ENCODE measurements around the gene NRG2. TPM values are rescaled to one million over a fixed set of nuclear protein-coding genes. Genes with fewer than 3 reads are reported as not detected.

Gene NRG2
- total RNA-seq, 4 donors from 2014 or later, result 2.5 to 21.2 (median 4.5) TPM; not detected in 1

DNA sequence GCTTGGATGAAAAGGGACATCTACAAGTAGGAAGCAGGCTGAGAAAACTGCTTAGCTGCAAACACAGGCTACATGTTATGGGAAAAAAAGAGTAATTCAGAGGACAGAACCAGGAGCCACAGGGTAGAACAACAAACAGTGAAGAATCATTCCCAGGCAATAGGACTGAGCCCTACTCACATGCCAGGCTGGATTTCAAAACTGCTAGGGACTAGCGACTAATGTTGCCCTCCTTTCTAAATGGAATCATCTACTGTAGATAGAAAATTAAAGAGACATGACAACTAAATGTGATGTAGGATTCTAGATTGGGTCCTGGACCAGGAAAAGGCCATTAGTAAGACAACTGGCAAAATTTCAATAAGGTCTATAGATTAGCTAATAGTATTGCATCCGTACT lies 15.3 kb downstream of the NRG2 start:
- intact Hi-C loops (cut with DNase I; ENCODE audit: low total_unique reads), result no loop called here
- no peak for TF ChIP-seq POLR2A (IDR thresholded peaks at IDR 0.05)
- TF ChIP-seq, protein P1, sequence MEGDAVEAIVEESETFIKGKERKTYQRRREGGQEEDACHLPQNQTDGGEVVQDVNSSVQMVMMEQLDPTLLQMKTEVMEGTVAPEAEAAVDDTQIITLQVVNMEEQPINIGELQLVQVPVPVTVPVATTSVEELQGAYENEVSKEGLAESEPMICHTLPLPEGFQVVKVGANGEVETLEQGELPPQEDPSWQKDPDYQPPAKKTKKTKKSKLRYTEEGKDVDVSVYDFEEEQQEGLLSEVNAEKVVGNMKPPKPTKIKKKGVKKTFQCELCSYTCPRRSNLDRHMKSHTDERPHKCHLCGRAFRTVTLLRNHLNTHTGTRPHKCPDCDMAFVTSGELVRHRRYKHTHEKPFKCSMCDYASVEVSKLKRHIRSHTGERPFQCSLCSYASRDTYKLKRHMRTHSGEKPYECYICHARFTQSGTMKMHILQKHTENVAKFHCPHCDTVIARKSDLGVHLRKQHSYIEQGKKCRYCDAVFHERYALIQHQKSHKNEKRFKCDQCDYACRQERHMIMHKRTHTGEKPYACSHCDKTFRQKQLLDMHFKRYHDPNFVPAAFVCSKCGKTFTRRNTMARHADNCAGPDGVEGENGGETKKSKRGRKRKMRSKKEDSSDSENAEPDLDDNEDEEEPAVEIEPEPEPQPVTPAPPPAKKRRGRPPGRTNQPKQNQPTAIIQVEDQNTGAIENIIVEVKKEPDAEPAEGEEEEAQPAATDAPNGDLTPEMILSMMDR (IDR thresholded peaks at IDR 0.05), result no peak
- no peaks in the 10 kb centered on the region for H3K27me3 ChIP-seq

DNA sequence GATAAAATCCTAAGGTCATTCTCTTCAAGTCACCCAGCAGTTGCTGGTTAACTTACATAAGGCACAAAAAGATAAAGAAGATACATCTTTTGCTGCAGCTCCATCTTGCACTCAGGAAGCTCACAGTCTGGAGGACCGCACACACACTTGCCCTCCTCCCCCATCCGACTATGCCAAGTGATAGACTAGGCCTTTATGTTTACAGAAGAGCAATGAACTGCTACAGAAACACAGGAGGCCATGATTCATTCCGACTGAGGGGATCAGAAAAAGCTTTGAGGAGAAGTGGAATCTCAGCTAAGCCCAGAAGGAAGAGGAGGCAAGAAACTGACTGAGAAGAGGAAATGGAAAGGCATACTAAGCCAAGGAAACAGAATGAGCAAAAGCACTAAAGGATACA lies 17.4 kb downstream of the NRG2 start:
- DNase-seq, result no peak
- TF ChIP-seq POLR2A (IDR thresholded peaks at IDR 0.05), result no peak
- TF ChIP-seq, protein P1 (IDR thresholded peaks at IDR 0.05), result no peak
- Histone ChIP-seq H3K27me3 (no peaks in the 10 kb centered on the region), H3K4me1 (no peaks in the 10 kb centered on the region), H3K27ac (no peak overlapping the region), H3K4me3 (no peak overlapping the region), H3K9me3 (no peaks in the 10 kb centered on the region), H3K36me3 (no peaks in the 10 kb centered on the region)
- intact Hi-C loops (cut with DNase I; ENCODE audit: low total_unique reads), result no loop called here

More for the DNA sequence above, 15.3 kb downstream of the NRG2 start:
- DNase-seq, result no peak
- H3K9me3 ChIP-seq, result no peaks in the 10 kb centered on the region
- no peaks in the 10 kb centered on the region for H3K4me1 ChIP-seq
- H3K36me3 ChIP-seq, result no peaks in the 10 kb centered on the region
- H3K4me3 ChIP-seq, result no peak overlapping the region
- no peak overlapping the region for H3K27ac ChIP-seq

DNA sequence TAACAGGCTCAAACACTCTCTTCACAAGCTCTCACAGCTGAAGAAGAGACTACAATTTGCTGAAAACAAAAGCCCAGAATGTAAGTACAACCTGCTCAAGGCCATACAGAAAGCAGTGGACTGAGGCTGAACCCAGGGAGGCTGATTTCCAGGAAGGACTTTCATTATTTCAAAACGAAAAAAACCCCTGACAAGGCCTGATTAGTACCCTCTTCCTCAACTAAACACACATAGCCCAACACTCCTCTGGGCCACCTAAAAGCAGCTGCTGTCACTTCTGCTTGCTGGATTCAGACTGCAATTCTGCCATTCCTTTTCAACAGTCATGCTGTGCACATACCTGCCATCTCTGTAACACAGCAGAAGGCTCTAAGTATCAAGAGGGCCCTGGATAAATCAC lies 18.2 kb downstream of the NRG2 start:
- TF ChIP-seq POLR2A (IDR thresholded peaks at IDR 0.05), result no peak
- TF ChIP-seq, protein P1 (IDR thresholded peaks at IDR 0.05), result no peak
- H3K4me3 ChIP-seq, result no peak overlapping the region
- intact Hi-C loops (cut with DNase I; ENCODE audit: low total_unique reads), result no loop called here
- H3K9me3 ChIP-seq, result no peaks in the 10 kb centered on the region
- H3K27ac ChIP-seq, result no peak overlapping the region
- H3K36me3 ChIP-seq, result no peaks in the 10 kb centered on the region
- H3K4me1 ChIP-seq, result no peaks in the 10 kb centered on the region
- DNase-seq, result no peak
- no peaks in the 10 kb centered on the region for H3K27me3 ChIP-seq

DNA sequence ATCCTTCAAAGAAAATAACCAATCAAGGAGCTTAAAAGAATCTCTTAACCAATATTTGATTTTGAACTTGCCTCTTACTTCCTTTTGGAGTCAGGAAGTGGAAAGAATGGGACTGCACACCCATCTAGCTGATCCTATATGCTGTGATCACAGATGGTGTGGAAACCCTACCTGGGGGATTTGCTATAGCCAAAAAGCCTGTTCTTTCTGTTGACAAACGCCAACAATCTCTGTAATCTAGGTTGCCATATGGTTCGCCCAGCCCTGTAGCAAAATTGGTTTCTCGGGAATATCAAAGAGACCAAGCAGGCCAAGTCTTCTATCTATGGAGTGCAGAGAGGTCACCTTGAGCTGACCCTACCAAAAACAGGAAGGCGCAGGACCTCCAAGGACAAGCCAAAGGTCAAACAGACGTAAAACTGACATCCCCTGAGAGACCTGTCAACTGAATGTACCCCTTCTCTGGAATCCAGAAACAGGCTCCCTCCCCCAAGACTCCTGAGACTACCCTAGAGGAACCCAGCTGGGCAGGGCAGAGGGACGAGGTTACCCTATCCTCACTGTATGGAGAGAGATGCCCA lies 19.4 kb downstream of the NRG2 start:
- no peaks in the 10 kb centered on the region for H3K4me1 ChIP-seq
- no peaks in the 10 kb centered on the region for H3K9me3 ChIP-seq
- H3K36me3 ChIP-seq, result no peaks in the 10 kb centered on the region
- no peaks in the 10 kb centered on the region for H3K27me3 ChIP-seq
- intact Hi-C loops (cut with DNase I; ENCODE audit: low total_unique reads), result no loop called here
- no peak for TF ChIP-seq POLR2A (IDR thresholded peaks at IDR 0.05)
- TF ChIP-seq, protein P1 (IDR thresholded peaks at IDR 0.05), result no peak
- no peak for DNase-seq
- H3K4me3 ChIP-seq, result no peak overlapping the region
- no peak overlapping the region for H3K27ac ChIP-seq

DNA sequence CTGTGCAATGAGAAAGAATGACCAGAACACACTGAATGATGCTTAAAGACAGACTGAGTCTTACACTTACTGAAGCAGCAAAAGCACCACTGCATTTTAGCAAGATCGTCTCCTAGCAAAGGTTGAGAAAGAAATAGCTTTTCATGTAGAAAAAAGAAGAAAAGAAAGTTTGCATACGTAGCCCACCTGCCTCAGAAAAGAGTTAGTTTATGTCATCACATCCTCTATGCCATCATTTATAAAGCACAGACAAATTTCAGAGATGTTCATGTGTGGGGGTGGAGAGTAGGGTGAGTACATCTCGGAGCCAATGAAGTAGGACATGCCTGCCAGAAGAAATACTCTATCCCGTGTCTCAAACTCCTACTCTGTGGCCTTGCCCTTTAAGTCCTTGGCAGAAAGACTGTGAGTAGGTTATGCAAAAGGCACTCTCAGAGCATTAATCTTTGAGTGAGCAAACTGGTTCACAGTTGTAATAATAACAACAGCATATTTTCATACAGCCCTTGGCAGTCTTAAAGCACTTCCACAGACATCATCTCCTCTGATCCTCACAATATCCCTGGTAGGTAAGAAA lies 22.4 kb downstream of the NRG2 start:
- Histone ChIP-seq H3K27me3 (no peaks in the 10 kb centered on the region), H3K36me3 (no peaks in the 10 kb centered on the region), H3K4me3 (no peak overlapping the region), H3K9me3 (no peaks in the 10 kb centered on the region), H3K4me1 (no peaks in the 10 kb centered on the region), H3K27ac (no peak overlapping the region)
- TF ChIP-seq, protein P1 (IDR thresholded peaks at IDR 0.05), result no peak
- TF ChIP-seq POLR2A (IDR thresholded peaks at IDR 0.05), result no peak
- no peak for DNase-seq
- intact Hi-C loops (cut with DNase I; ENCODE audit: low total_unique reads), result no loop called here

All from uterus (tissue), 4 donors.